Measurements from ENCODE around the gene CCDC102A. TPM values are rescaled to one million over a fixed set of nuclear protein-coding genes. Genes with fewer than 3 reads are reported as not detected.
"Not testable (repeated sequence)": the region's sequence is repeated elsewhere in the genome, so short reads cannot be mapped to it uniquely, and the experiment has no call there.

The CCDC102A gene
- total RNA-seq, 1 donor from 2014 or later, result 0.82 TPM

GRCh38 chr16:57566436-57566835 lies 30.1 kb upstream of the CCDC102A start:
- DNase-seq (ENCODE audit: low spot score in 2 of 2), result no peak
- no peak for FAIRE-seq

DNA sequence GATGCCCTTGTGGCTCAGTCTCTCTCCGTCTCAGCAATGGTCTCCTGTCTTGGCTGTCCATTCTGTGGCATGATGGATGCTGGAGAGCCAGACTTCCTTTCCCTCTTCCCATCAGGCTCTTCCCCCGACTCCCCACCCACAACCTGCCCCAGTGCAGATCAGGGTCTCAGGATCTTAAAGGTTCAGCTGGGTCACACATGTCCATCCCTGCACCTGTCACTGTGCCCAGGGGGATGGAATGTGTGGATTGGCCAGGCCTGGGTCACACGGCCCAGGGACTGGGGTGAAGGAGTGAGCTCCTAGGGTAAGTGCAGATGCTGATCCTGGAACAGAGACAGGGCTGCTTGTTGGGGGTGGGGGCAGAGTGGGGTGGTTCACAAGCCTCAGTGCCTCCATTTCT lies 29.1 kb upstream of the CCDC102A start:
- no peak for FAIRE-seq
- no peak for DNase-seq (ENCODE audit: low spot score in 2 of 2)

- DNase-seq (ENCODE audit: low spot score in 2 of 2) (no peak), FAIRE-seq (no peak)
Measured at GRCh38 chr16:57564571-57565270, 28.4 kb upstream of the CCDC102A start.

DNA sequence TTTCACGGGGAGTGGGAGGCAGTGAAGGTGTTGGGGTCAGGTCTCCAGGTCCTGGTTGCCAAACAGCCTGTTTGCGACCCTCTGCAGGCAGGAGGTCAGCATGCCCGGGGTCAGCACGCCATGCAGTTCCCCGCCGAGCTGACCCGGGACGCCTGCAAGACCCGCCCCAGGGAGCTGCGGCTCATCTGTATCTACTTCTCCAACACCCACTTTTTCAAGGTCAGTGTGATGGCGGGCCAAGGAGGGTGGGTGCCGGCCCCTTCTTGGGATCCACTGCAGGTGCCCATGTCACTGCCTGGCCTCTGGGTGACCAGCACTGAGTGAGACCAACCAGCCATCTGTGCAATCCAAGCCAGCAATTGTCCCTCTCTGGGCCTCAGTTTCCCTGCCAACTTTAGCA lies 27.4 kb upstream of the CCDC102A start:
- DNase-seq (ENCODE audit: low spot score in 2 of 2), result no peak
- no peak for FAIRE-seq

- no peak for FAIRE-seq
- no peak for DNase-seq (ENCODE audit: low spot score in 2 of 2)
Measured at GRCh38 chr16:57563487-57563750, 27.0 kb upstream of the CCDC102A start.

- FAIRE-seq, result no peak
- DNase-seq (ENCODE audit: low spot score in 2 of 2), result no peak
Measured at GRCh38 chr16:57562669-57563486, 26.5 kb upstream of the CCDC102A start.

DNA sequence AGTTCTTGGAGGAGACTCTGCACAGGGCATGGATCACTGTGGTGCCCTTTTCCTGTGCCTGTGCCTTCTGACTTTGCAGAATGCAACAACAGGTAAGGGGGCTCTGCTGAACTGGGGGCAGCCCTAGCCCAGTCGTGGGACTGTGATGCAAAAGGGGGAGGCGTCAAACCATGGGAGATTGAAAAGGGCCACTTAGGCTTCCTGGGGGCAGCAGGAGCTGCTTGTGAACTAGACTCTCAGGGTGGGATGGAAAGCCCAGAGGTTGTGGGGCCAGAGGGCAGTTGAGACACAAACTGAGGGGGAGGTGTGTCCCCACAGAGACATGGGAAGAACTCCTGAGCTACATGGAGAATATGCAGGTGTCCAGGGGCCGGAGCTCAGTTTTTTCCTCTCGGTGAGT lies 25.7 kb upstream of the CCDC102A start:
- FAIRE-seq (no peak), DNase-seq (ENCODE audit: low spot score in 2 of 2) (no peak)

DNA sequence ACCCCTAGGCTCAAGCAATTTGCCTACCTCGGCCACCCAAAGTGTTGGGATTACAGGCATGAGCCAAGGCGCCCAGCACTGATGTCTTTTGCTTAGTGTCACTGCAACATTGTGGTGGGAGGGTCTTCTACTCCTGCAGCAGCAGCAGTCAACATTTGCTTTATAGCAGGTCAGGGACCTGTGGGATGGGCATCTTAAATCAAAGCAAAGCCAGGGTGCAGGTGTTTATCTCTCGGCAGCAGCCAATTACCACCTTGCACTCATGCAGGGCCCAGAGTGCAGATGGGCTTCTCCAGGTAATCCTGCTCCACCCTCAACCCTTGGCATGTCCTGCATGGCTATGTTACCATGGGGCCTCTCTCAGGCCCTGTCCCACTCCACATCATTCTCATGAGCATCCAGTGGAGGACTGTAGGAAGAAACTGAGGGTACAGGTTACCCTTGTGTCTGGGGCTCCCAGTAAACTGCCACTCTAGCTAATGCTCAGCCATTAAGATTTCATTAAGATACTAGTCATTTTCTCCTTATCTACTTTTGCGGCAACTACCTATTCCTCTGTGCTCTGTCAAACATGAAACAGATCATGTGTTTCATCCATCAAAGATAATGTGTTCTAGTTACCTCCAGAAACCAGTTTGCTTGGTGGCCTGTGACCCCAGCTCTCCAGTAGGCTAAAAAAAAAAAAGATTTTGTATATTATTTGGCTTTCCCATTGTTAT lies 22.9 kb upstream of the CCDC102A start:
- DNase-seq (ENCODE audit: low spot score in 2 of 2), result no peak
- no peak for FAIRE-seq

GRCh38 chr16:57556941-57557541 lies 20.7 kb upstream of the CCDC102A start:
- FAIRE-seq, result no peak
- DNase-seq (ENCODE audit: low spot score in 2 of 2), result no peak

DNA sequence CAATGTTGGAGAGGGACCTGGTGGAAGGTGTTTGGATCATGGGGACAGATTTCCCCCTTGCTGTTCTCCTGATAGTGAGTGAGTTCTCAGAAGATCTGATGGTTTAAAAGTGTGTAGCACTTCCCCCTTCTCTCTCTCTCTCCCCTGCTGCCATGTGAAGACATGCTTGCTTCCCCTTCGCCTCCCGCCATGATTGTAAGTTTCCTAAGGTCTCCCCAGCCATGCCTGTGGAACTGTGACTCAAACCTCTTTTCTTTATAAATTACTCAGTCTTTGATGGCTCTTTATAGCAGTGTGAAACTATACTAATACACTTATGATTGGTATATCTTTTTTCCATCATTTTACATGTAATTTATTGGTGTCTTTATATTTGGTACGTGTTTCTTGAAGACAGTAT lies 19.5 kb upstream of the CCDC102A start:
- DNase-seq (ENCODE audit: low spot score in 2 of 2) (no peak), FAIRE-seq (no peak)

DNA sequence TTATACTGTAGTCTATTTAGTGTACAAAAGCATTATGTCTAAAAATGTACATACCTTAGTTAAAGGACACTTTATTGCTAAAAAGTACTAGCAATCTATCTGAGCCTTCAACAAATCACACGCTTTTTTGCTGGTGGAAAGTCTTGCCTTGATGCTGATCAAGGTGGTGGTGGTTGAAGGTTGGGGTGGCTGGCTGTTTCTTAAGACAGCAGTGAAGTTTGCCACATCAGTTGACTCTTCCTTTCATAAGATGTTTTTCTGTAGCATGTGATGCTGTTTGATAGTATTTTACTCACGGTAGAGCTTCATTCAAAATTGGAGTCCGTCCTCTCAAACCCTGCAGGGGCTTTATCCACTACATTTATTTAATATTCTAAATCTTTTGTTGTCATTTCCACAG lies 14.7 kb upstream of the CCDC102A start:
- no peak for FAIRE-seq
- no peak for DNase-seq (ENCODE audit: low spot score in 2 of 2)

GRCh38 chr16:57549730-57550129 lies 13.4 kb upstream of the CCDC102A start:
- FAIRE-seq (no peak), DNase-seq (ENCODE audit: low spot score in 2 of 2) (no peak)

- no peak for FAIRE-seq
- no peak for DNase-seq (ENCODE audit: low spot score in 2 of 2)
Measured at GRCh38 chr16:57548408-57548807, 12.0 kb upstream of the CCDC102A start.

GRCh38 chr16:57547524-57547923 lies 11.2 kb upstream of the CCDC102A start:
- FAIRE-seq; DNase-seq (ENCODE audit: low spot score in 2 of 2): not testable (repeated sequence)

DNA sequence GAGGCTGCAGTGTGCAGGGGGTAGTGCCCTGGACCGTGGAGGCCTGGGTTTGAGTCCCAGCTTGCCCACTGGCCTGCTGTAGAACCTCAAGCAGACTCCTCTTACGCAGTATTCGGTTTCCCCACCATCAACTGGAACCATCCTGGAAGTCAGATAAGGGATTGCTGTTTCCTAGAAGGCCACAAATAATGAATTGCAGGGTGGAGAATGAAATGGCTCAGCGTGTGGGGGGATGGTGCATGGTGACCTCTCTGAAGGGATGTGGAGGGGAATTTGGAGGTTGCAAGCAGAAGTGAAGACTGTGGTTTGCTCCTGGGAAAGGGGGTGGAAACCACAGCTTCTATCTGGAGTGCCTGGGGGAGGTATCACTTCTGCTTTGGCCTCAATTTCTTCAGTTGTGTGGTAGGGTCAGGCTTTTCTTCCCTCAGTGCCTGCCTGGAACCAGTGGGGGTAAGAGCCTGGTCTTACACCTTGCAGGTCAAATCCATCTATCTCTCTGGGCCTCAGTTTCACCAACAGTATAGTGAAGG lies 7.8 kb upstream of the CCDC102A start:
- no peak for FAIRE-seq
- no peak for DNase-seq (ENCODE audit: low spot score in 2 of 2)

- no peak for FAIRE-seq
- DNase-seq (ENCODE audit: low spot score in 2 of 2), result no peak
Measured at GRCh38 chr16:57541754-57542435, 5.5 kb upstream of the CCDC102A start.

- FAIRE-seq (no peak), DNase-seq (ENCODE audit: low spot score in 2 of 2) (no peak)
Measured at GRCh38 chr16:57540906-57541753, 4.8 kb upstream of the CCDC102A start.

DNA sequence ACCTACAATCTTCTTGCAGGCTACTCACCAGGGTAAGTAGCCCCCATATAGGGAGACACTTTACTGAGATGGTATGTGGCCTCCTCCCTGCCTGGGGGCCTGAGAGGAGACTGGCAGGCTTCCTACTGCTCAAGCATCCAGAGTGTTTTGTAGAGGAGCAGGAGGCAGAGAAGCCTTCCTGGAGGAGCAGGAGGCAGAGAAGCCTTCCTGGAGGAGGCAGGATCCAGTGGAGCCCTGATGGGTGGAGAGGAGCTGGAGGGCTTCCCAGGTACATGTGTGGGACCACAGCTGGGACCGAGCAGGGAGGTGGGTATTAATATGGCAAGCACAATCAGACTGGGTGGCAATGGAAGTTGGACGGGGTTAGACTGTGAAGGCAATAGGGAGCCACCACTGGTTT lies 4.0 kb upstream of the CCDC102A start:
- FAIRE-seq, result no peak

DNA sequence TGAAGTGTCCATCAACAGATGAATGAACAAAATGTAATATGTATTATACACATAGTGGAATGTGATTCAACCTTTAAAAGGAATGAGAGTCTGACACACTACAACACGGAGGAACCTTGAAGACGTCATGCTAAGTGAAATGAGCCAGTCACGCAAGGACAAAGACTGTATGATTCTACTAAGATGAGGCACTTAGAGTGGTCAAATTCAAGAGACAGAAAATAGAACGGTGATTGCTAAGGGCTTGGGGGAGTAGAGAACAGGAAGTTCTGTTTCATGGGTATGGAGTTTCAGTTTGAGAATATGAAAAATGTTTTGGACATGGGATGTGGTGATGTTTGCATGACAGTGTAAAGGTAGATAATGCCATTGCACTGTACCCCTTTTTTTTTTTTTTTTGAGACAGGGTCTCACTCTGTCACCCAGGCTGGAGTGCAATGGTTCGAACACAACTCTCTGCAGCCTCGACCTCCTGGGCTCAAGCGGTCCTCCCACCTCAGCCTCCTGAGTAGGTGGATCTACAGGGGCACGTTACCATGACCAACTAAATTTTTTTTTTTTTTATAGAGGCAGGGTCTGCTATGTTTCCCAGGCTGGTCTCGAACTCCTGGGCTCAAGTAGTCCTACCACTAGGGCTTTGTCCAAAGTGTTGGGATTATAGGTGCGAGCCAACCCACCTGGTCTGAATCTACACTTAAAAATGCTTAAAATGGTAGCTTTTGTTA lies 2.9 kb upstream of the CCDC102A start:
- DNase-seq (ENCODE audit: low spot score in 2 of 2), result no peak
- FAIRE-seq, result no peak

More for the DNA sequence above, 4.0 kb upstream of the CCDC102A start:
- no peak for DNase-seq (ENCODE audit: low spot score in 2 of 2)

Measured in frontal cortex (tissue), 4 donors.